ENCODE measurements around the gene XPC. TPM values are rescaled to one million over a fixed set of nuclear protein-coding genes. Genes with fewer than 3 reads are reported as not detected.

XPC gene
- total and polyA plus RNA-seq, 2 experiments from 2014 or later, result 27.3 to 29.5 TPM

- H3K9me2 ChIP-seq (replicated peaks; ENCODE audit: insufficient read depth), result no peaks in the 10 kb centered on the region
- peaks cover 9% of the 10 kb centered on the region for H3K36me3 ChIP-seq (replicated peaks; ENCODE audit: insufficient read depth, low read depth)
- H3K79me2 ChIP-seq, result peaks cover 12% of the 10 kb centered on the region
- no peak for DNase-seq (ENCODE audit: low spot score)
- TF ChIP-seq CTCF (IDR thresholded peaks at IDR 0.05; ENCODE audit: poor library complexity) (no peak), EZH2 (IDR thresholded peaks at IDR 0.05; ENCODE audit: borderline replicate concordance) (no peak), EZH2phosphoT487 (IDR thresholded peaks at IDR 0.05; ENCODE audit: low read depth, severe bottlenecking, unreplicated experiment) (no peak)
- no peak overlapping the region for H3K4me2 ChIP-seq
- H3K4me1 ChIP-seq (ENCODE audit: insufficient read depth), result no peaks in the 10 kb centered on the region
- no peak overlapping the region for H3K27ac ChIP-seq
- H2AFZ ChIP-seq, result no peak overlapping the region
- H4K20me1 ChIP-seq (ENCODE audit: insufficient read depth, poor library complexity, severe bottlenecking), result no peaks in the 10 kb centered on the region
- 97% methylated on average over 9 of the region's 9 CpGs for WGBS (ENCODE audit: low lambda C conversion rate, missing lambda C conversion rate)
- H3K4me3 ChIP-seq, result no peak overlapping the region
- H3K27me3 ChIP-seq, result no peaks in the 10 kb centered on the region
- H3K9me3 ChIP-seq (ENCODE audit: low read depth), result peaks cover 16% of the 10 kb centered on the region
Observed at GRCh38 chr3:14157951-14158350, 20.4 kb downstream of the XPC start.

GRCh38 chr3:14156843-14157561 lies 21.4 kb downstream of the XPC start:
- Histone ChIP-seq H3K9me2 (replicated peaks; ENCODE audit: insufficient read depth) (no peaks in the 10 kb centered on the region), H3K27ac (no peak overlapping the region), H3K4me1 (ENCODE audit: insufficient read depth) (no peaks in the 10 kb centered on the region), H3K79me2 (peaks cover 7% of the 10 kb centered on the region), H3K9me3 (ENCODE audit: low read depth) (peaks cover 10% of the 10 kb centered on the region), H2AFZ (no peak overlapping the region), H3K36me3 (replicated peaks; ENCODE audit: insufficient read depth, low read depth) (peaks cover 2% of the 10 kb centered on the region), H3K4me2 (no peak overlapping the region), H4K20me1 (ENCODE audit: insufficient read depth, poor library complexity, severe bottlenecking) (no peaks in the 10 kb centered on the region), H3K27me3 (no peaks in the 10 kb centered on the region), H3K4me3 (no peak overlapping the region)
- no peak for DNase-seq (ENCODE audit: low spot score)
- TF ChIP-seq CTCF (IDR thresholded peaks at IDR 0.05; ENCODE audit: poor library complexity), result no peak
- 91% methylated on average over 13 of the region's 13 CpGs for WGBS (ENCODE audit: low lambda C conversion rate, missing lambda C conversion rate)

GRCh38 chr3:14156201-14156600 lies 22.2 kb downstream of the XPC start:
- H3K4me2 ChIP-seq, result no peak overlapping the region

More at GRCh38 chr3:14156201-14156600, 22.2 kb downstream of the XPC start:
- H3K4me1 ChIP-seq (ENCODE audit: insufficient read depth), result no peaks in the 10 kb centered on the region
- no peak overlapping the region for H2AFZ ChIP-seq
- 96% methylated on average over 7 of the region's 7 CpGs for WGBS (ENCODE audit: low lambda C conversion rate, missing lambda C conversion rate)
- no peak overlapping the region for H3K27ac ChIP-seq
- no peak overlapping the region for H3K4me3 ChIP-seq
- DNase-seq (ENCODE audit: low spot score), result no peak
- H3K9me3 ChIP-seq (ENCODE audit: low read depth), result peaks cover 2% of the 10 kb centered on the region
- H3K9me2 ChIP-seq (replicated peaks; ENCODE audit: insufficient read depth), result no peaks in the 10 kb centered on the region
- H4K20me1 ChIP-seq (ENCODE audit: insufficient read depth, poor library complexity, severe bottlenecking), result no peaks in the 10 kb centered on the region
- no peaks in the 10 kb centered on the region for H3K27me3 ChIP-seq
- H3K36me3 ChIP-seq (replicated peaks; ENCODE audit: insufficient read depth, low read depth), result no peaks in the 10 kb centered on the region
- TF ChIP-seq EZH2phosphoT487 (IDR thresholded peaks at IDR 0.05; ENCODE audit: low read depth, severe bottlenecking, unreplicated experiment) (no peak), EZH2 (IDR thresholded peaks at IDR 0.05; ENCODE audit: borderline replicate concordance) (no peak), CTCF (IDR thresholded peaks at IDR 0.05; ENCODE audit: poor library complexity) (no peak)
- no peaks in the 10 kb centered on the region for H3K79me2 ChIP-seq

Data from hepatocyte (in vitro differentiated cells).